ENCODE results near the gene TUBB4B.

- TF ChIP-seq POLR2A (IDR thresholded peaks at IDR 0.05) = no peak
- TF ChIP-seq, protein P1, sequence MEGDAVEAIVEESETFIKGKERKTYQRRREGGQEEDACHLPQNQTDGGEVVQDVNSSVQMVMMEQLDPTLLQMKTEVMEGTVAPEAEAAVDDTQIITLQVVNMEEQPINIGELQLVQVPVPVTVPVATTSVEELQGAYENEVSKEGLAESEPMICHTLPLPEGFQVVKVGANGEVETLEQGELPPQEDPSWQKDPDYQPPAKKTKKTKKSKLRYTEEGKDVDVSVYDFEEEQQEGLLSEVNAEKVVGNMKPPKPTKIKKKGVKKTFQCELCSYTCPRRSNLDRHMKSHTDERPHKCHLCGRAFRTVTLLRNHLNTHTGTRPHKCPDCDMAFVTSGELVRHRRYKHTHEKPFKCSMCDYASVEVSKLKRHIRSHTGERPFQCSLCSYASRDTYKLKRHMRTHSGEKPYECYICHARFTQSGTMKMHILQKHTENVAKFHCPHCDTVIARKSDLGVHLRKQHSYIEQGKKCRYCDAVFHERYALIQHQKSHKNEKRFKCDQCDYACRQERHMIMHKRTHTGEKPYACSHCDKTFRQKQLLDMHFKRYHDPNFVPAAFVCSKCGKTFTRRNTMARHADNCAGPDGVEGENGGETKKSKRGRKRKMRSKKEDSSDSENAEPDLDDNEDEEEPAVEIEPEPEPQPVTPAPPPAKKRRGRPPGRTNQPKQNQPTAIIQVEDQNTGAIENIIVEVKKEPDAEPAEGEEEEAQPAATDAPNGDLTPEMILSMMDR (IDR thresholded peaks at IDR 0.05) = no peak
These were observed 45.4 kb upstream of the TUBB4B start for GRCh38 chr9:137195525-137196220.
